ENCODE results near the gene FHIT. TPM values are rescaled to one million over a fixed set of nuclear protein-coding genes. Genes with fewer than 3 reads are reported as not detected.

The FHIT gene
- total RNA-seq, 1 experiment from 2014 or later = 3.6 TPM

DNA sequence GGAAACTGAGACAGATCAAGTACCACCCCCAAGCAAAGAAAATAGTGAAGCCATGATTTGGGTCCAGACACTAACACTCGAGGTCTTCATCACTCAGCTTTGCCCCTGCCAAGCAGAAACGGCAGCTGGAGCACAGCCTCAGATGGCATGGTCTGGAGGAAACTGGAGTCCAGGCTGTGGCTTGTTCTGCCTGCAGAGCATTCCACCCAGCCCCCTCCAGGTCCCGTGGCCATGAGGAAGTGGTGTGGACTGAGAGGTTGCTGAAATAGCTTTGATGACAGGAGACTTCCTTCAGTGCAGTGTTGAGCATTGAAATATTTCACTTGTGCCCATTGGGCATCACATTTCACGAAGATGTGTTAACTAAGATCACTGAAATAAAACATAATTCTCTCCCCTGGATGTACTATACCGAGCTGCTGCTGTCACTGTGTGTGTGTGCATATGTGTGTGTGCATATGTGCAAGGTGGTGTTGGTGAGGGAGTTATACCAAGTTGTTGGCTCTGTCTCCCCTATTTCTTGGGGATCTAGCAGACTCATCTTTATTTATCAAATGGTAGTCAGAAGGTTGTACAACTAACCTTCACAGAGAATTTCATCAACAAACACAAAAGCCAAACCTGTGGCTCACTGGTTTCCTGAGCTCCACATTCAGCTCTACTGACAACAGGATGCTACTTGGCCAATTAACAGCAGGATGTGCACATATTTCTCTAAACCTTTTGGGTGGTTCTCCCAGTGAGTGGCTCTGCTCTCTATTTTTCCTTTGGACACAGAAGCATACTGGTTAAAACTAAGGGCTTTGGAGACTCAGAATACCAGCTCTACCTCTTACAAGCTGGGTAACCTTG, 1541.3 kb downstream of the FHIT start:
- Histone ChIP-seq H3K4me2 (ENCODE audit: low read length) (no peak overlapping the region), H3K9me2 (replicated peaks; ENCODE audit: low read length) (no peaks in the 10 kb centered on the region), H3K27me3 (ENCODE audit: low read length) (0 out of 2 replicates have a peak, but pooled peaks cover 3% of the 10 kb centered on the region), H3K9ac (ENCODE audit: low read length) (no peak overlapping the region), H3K4me1 (ENCODE audit: insufficient read depth, low read length) (no peaks in the 10 kb centered on the region), H3F3A (ENCODE audit: low read length, unreplicated experiment) (no peaks in the 10 kb centered on the region), H3K27ac (ENCODE audit: low read length) (no peak overlapping the region), H3K36me3 (ENCODE audit: low read depth, low read length) (no peaks in the 10 kb centered on the region), H3K9me3 (ENCODE audit: low read length) (no peaks in the 10 kb centered on the region), H3K4me3 (ENCODE audit: low read length) (no peak overlapping the region), H3K79me2 (ENCODE audit: low read length) (no peaks in the 10 kb centered on the region), H4K20me1 (ENCODE audit: low read length) (no peaks in the 10 kb centered on the region), H2AFZ (ENCODE audit: low read length) (no peak overlapping the region)
- intact Hi-C loops (cut with micrococcal nuclease) = no loop called here
- BruUV-seq (replicated peaks) = no TSS peak
- no peak for TF ChIP-seq EZH2 (IDR thresholded peaks at IDR 0.05; ENCODE audit: low read length, unreplicated experiment)
- TF ChIP-seq, protein P1, sequence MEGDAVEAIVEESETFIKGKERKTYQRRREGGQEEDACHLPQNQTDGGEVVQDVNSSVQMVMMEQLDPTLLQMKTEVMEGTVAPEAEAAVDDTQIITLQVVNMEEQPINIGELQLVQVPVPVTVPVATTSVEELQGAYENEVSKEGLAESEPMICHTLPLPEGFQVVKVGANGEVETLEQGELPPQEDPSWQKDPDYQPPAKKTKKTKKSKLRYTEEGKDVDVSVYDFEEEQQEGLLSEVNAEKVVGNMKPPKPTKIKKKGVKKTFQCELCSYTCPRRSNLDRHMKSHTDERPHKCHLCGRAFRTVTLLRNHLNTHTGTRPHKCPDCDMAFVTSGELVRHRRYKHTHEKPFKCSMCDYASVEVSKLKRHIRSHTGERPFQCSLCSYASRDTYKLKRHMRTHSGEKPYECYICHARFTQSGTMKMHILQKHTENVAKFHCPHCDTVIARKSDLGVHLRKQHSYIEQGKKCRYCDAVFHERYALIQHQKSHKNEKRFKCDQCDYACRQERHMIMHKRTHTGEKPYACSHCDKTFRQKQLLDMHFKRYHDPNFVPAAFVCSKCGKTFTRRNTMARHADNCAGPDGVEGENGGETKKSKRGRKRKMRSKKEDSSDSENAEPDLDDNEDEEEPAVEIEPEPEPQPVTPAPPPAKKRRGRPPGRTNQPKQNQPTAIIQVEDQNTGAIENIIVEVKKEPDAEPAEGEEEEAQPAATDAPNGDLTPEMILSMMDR (conservative IDR thresholded peaks at IDR 0.05; ENCODE audit: low read depth, low read length) = no peak
- no peak for TF ChIP-seq EZH2phosphoT487 (IDR thresholded peaks at IDR 0.05; ENCODE audit: borderline replicate concordance, low read length)
- ChIA-PET POLR2A (ENCODE audit: unreplicated experiment) (no interaction called here), CTCF (no interaction called here)
- DNase-seq (no peak), ATAC-seq (no peak)

DNA sequence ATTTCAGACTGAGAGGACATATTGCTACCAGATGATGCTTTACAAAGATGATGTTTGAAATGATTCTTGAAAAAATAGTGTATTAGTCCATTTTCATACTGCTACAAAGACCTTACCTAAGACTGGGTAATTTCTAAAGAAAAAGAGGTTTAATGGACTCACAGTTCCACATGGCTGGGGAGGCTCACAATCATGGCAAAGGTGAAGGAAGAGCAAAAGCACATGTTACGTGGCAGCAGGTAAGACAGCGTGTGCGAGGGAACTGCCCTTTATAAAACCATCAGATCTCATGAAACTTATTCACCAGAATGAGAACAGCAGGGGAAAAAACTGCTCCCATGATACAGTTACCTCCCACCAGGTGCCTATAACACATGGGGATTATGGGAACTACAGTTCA, 1543.0 kb downstream of the FHIT start:
- no TSS peak for BruUV-seq (replicated peaks)
- H3K79me2 ChIP-seq (ENCODE audit: low read length) = no peaks in the 10 kb centered on the region
- no peaks in the 10 kb centered on the region for H3K9me3 ChIP-seq (ENCODE audit: low read length)
- H3K4me2 ChIP-seq (ENCODE audit: low read length) = no peak overlapping the region
- TF ChIP-seq, protein P1 (conservative IDR thresholded peaks at IDR 0.05; ENCODE audit: low read depth, low read length) = no peak
- DNase-seq (no peak), ATAC-seq (no peak)
- no peaks in the 10 kb centered on the region for H4K20me1 ChIP-seq (ENCODE audit: low read length)
- H2AFZ ChIP-seq (ENCODE audit: low read length) = no peak overlapping the region
- no peak overlapping the region for H3K4me3 ChIP-seq (ENCODE audit: low read length)
- H3K4me1 ChIP-seq (ENCODE audit: insufficient read depth, low read length) = no peaks in the 10 kb centered on the region
- POLR2A ChIA-PET (ENCODE audit: unreplicated experiment) = no interaction called here
- H3K9ac ChIP-seq (ENCODE audit: low read length) = no peak overlapping the region
- 0 out of 2 replicates have a peak, but pooled peaks cover 3% of the 10 kb centered on the region for H3K27me3 ChIP-seq (ENCODE audit: low read length)
- H3K9me2 ChIP-seq (replicated peaks; ENCODE audit: low read length) = no peaks in the 10 kb centered on the region
- no peaks in the 10 kb centered on the region for H3K36me3 ChIP-seq (ENCODE audit: low read depth, low read length)
- no peaks in the 10 kb centered on the region for H3F3A ChIP-seq (ENCODE audit: low read length, unreplicated experiment)
- H3K27ac ChIP-seq (ENCODE audit: low read length) = no peak overlapping the region
- intact Hi-C loops (cut with micrococcal nuclease) = no loop called here
- CTCF ChIA-PET = no interaction called here

GRCh38 chr3:59704292-59704691, 1547.0 kb downstream of the FHIT start:
- no peaks in the 10 kb centered on the region for H3F3A ChIP-seq (ENCODE audit: low read length, unreplicated experiment)
- H4K20me1 ChIP-seq (ENCODE audit: low read length) = no peaks in the 10 kb centered on the region
- no peak overlapping the region for H2AFZ ChIP-seq (ENCODE audit: low read length)
- no peaks in the 10 kb centered on the region for H3K79me2 ChIP-seq (ENCODE audit: low read length)
- H3K4me3 ChIP-seq (ENCODE audit: low read length) = no peak overlapping the region
- POLR2A ChIA-PET (ENCODE audit: unreplicated experiment) = no interaction called here
- no peaks in the 10 kb centered on the region for H3K9me2 ChIP-seq (replicated peaks; ENCODE audit: low read length)
- H3K9me3 ChIP-seq (ENCODE audit: low read length) = no peaks in the 10 kb centered on the region
- TF ChIP-seq EZH2 (IDR thresholded peaks at IDR 0.05; ENCODE audit: low read length, unreplicated experiment) = no peak
- TF ChIP-seq EZH2phosphoT487 (IDR thresholded peaks at IDR 0.05; ENCODE audit: borderline replicate concordance, low read length) = no peak
- TF ChIP-seq, protein P1 (conservative IDR thresholded peaks at IDR 0.05; ENCODE audit: low read depth, low read length) = no peak
- H3K36me3 ChIP-seq (ENCODE audit: low read depth, low read length) = no peaks in the 10 kb centered on the region
- no peak overlapping the region for H3K4me2 ChIP-seq (ENCODE audit: low read length)
- H3K9ac ChIP-seq (ENCODE audit: low read length) = no peak overlapping the region
- ATAC-seq (no peak), DNase-seq (no peak)
- H3K4me1 ChIP-seq (ENCODE audit: insufficient read depth, low read length) = no peaks in the 10 kb centered on the region
- no peaks in the 10 kb centered on the region for H3K27me3 ChIP-seq (ENCODE audit: low read length)
- no TSS peak for BruUV-seq (replicated peaks)
- CTCF ChIA-PET = no interaction called here
- H3K27ac ChIP-seq (ENCODE audit: low read length) = no peak overlapping the region
- intact Hi-C loops (cut with micrococcal nuclease) = no loop called here

All from PC-3 (cell line).